Measurements from ENCODE around the gene SMIM7. TPM values are rescaled to one million over a fixed set of nuclear protein-coding genes. Genes with fewer than 3 reads are reported as not detected.

The SMIM7 gene
- total RNA-seq, 1 experiment from 2014 or later, result 69.3 TPM

DNA sequence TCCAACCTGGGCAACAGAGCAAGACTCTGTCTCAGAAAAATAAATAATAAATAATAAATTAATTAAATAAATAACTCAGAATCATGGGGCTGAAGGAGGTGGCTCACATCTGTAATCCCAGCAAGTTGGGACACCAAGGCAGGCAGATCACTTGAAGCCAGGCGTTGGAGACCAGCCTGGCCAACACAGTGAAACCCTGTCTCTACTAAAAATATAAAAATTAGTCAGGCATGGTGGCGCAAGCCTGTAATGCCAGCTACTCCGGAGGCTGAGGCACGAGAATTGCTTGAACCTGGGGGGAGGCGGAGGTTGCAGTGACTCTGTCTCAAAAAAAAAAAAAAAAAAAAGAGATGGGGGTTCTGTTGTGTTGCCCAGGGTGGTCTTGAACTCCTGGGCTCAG is 8.2 kb upstream of the SMIM7 start:
- BruUV-seq (replicated peaks), result no TSS peak
- H3K4me1 Mint-ChIP-seq (ENCODE audit: insufficient read depth, unreplicated experiment), result no peaks in the 10 kb centered on the region
- TF ChIP-seq CTCF (IDR thresholded peaks at IDR 0.05; ENCODE audit: unreplicated experiment), result no peak
- no peaks in the 10 kb centered on the region for H3K27me3 Mint-ChIP-seq (ENCODE audit: insufficient read depth, unreplicated experiment)
- intact Hi-C loops (cut with micrococcal nuclease), result no loop called here
- ChIA-PET POLR2A (no interaction called here), CTCF (no interaction called here)
- H3K27ac Mint-ChIP-seq (ENCODE audit: low read depth, unreplicated experiment), result no peak overlapping the region
- no peaks in the 10 kb centered on the region for H3K9me3 Mint-ChIP-seq (ENCODE audit: unreplicated experiment)
- DNase-seq (ENCODE audit: unreplicated experiment), result no peak
- H3K36me3 Mint-ChIP-seq (ENCODE audit: insufficient read depth, unreplicated experiment), result no peaks in the 10 kb centered on the region
- no peak overlapping the region for H3K4me3 Mint-ChIP-seq (ENCODE audit: unreplicated experiment)

GRCh38 chr19:16661480-16662034 is 1.6 kb upstream of the SMIM7 start:
- CTCF ChIA-PET, result interaction anchor here (0.6 kb wide), 1 partner anchor 34 kb away, joined by 3 read pairs; the partner anchor contains the start of gene MED26
- no TSS peak for BruUV-seq (replicated peaks)
- POLR2A ChIA-PET, result interaction anchor here (0.5 to 3.7 kb wide), 18 partner anchors 8 to 447 kb away, joined by 3 to 30 read pairs (median 6); partner anchors contain the start of genes CHERP, MED26, NWD1 and SIN3B
- intact Hi-C loops (cut with micrococcal nuclease), result no loop called here
- Mint-ChIP-seq H3K4me3 (ENCODE audit: unreplicated experiment) (peak overlapping the region; percentile 95), H3K27me3 (ENCODE audit: insufficient read depth, unreplicated experiment) (no peaks in the 10 kb centered on the region), H3K4me1 (ENCODE audit: insufficient read depth, unreplicated experiment) (peaks cover 7% of the 10 kb centered on the region), H3K9me3 (ENCODE audit: unreplicated experiment) (no peaks in the 10 kb centered on the region), H3K36me3 (ENCODE audit: insufficient read depth, unreplicated experiment) (peaks cover 22% of the 10 kb centered on the region), H3K27ac (ENCODE audit: low read depth, unreplicated experiment) (no peak overlapping the region)
- no peak for TF ChIP-seq CTCF (IDR thresholded peaks at IDR 0.05; ENCODE audit: unreplicated experiment)
- no peak for DNase-seq (ENCODE audit: unreplicated experiment)

- ChIA-PET CTCF (interaction anchor here (0.6 to 1.1 kb wide), 5 partner anchors 33 to 75 kb away, joined by 3 to 4 read pairs (median 4); partner anchors contain the start of gene MED26), POLR2A (interaction anchor here (0.6 to 3.7 kb wide), 28 partner anchors 9 to 544 kb away, joined by 3 to 30 read pairs (median 4); partner anchors contain the start of genes CHERP, MED26, NWD1 and SIN3B)
- DNase-seq (ENCODE audit: unreplicated experiment), result peak; percentile 28
- no TSS peak for BruUV-seq (replicated peaks)
- peak within 1 kb of the TSS; percentile 95 for H3K4me3 Mint-ChIP-seq (ENCODE audit: unreplicated experiment)
- H3K9me3 Mint-ChIP-seq (ENCODE audit: unreplicated experiment), result no peaks in the 10 kb centered on the region
- no peak for TF ChIP-seq CTCF (IDR thresholded peaks at IDR 0.05; ENCODE audit: unreplicated experiment)
- peaks cover 28% of the 10 kb centered on the region for H3K36me3 Mint-ChIP-seq (ENCODE audit: insufficient read depth, unreplicated experiment)
- no peaks in the 10 kb centered on the region for H3K27me3 Mint-ChIP-seq (ENCODE audit: insufficient read depth, unreplicated experiment)
- peaks cover 7% of the 10 kb centered on the region for H3K4me1 Mint-ChIP-seq (ENCODE audit: insufficient read depth, unreplicated experiment)
- intact Hi-C loops (cut with micrococcal nuclease), result no loop called here
- H3K27ac Mint-ChIP-seq (ENCODE audit: low read depth, unreplicated experiment), result peak within 1 kb of the TSS; percentile 94
These were observed 977 bp upstream of the SMIM7 start, which contains the start of gene TMEM38A for GRCh38 chr19:16660763-16661479. Gene TMEM38A (plus strand): TSS chr19:16661139. CDS start chr19:16661218, 79 bp downstream.

DNA sequence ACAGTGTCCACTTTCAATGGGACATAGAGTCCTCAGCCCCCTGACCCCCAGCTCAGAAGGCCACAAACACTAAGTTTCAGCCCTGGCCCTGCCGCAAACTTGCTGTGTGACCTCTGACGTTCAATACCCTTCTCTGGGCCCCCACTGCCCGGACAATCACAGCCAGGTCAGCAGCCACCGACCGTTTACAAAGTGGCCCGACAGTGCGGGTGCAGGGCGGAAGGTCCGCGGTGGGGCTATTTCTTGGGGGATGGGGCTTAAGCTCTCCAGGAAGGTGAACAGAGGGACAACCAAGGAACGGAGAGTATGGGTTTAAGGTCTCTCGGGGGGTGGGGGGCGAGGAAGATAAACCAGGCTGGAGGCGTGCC is 496 bp downstream of the SMIM7 start:
- Mint-ChIP-seq H3K27ac (ENCODE audit: low read depth, unreplicated experiment) (peak overlapping the region; percentile 94), H3K4me3 (ENCODE audit: unreplicated experiment) (peak overlapping the region; percentile 95), H3K9me3 (ENCODE audit: unreplicated experiment) (no peaks in the 10 kb centered on the region), H3K4me1 (ENCODE audit: insufficient read depth, unreplicated experiment) (peaks cover 7% of the 10 kb centered on the region), H3K36me3 (ENCODE audit: insufficient read depth, unreplicated experiment) (peaks cover 43% of the 10 kb centered on the region), H3K27me3 (ENCODE audit: insufficient read depth, unreplicated experiment) (no peaks in the 10 kb centered on the region)
- CTCF ChIA-PET, result interaction anchor here (0.7 kb wide), 1 partner anchor 638 kb away, joined by 3 read pairs; no protein-coding TSS in a partner anchor
- TSS peak; percentile 38 for BruUV-seq (replicated peaks)
- POLR2A ChIA-PET, result interaction anchor here (0.6 to 3.7 kb wide), 22 partner anchors 13 to 610 kb away, joined by 3 to 30 read pairs (median 4); partner anchors contain the start of genes C19orf44, CALR3, MED26 and NWD1
- DNase-seq (ENCODE audit: unreplicated experiment), result no peak
- TF ChIP-seq CTCF (IDR thresholded peaks at IDR 0.05; ENCODE audit: unreplicated experiment), result no peak
- intact Hi-C loops (cut with micrococcal nuclease), result no loop called here
